IMR-90 (cell line): ENCODE measurements around the gene LRRC8C. TPM values are rescaled to one million over a fixed set of nuclear protein-coding genes. Genes with fewer than 3 reads are reported as not detected.

Source experiments
- ATAC-seq: fragments of 200-7000 bp; cut with Tn5 transposase; 2 replicates; pipeline ENCODE4 v1.9.1; 2020; ENCODE audit warnings: low read depth, mild to moderate bottlenecking, moderate library complexity
- BruUV-seq: library from RNA; stranded (reverse); fragments of 400-500 nt; replicated peaks from 2 replicates; lab custom pipeline; 2021; lab: Mats Ljungman, UMichigan
- CTCF ChIA-PET: fragments of 300-600 bp; formaldehyde crosslinking; extraction: SDS; loops from one replicate; lab custom pipeline; 2021; ENCODE audit warnings: antibody characterized with exemption; lab: Yijun Ruan, JAX
- POLR2A ChIA-PET: fragments of 300-600 bp; sonication (Branson Sonifier 250); formaldehyde crosslinking; loops from one replicate; lab custom pipeline; 2022; ENCODE audit warnings: antibody characterized with exemption; ENCODE audit not compliant: unreplicated experiment; lab: Charles Lee
- DNase-seq: peaks from one replicate; pipeline ENCODE4 v3.0.0; 2013
- H2AFZ ChIP-seq: replicated peaks from 2 replicates; pipeline ENCODE3; 2013; ENCODE audit warnings: low read length, mild to moderate bottlenecking; ENCODE audit not compliant: poor library complexity
- H2AK5ac ChIP-seq: 2 replicates; pipeline ENCODE4 v1.6.1; 2013; ENCODE audit warnings: low read depth, low read length, inconsistent platforms
- H2AK9ac ChIP-seq: replicated peaks from 2 replicates; pipeline ENCODE3; 2013; ENCODE audit warnings: mild to moderate bottlenecking, low read depth, low read length, moderate library complexity; ENCODE audit not compliant: poor library complexity
- H2BK120ac ChIP-seq: 2 replicates; pipeline ENCODE4 v1.6.1; 2013; ENCODE audit warnings: low read depth, low read length, inconsistent platforms
- H2BK15ac ChIP-seq: 3 replicates; pipeline ENCODE4 v1.6.1; 2013; ENCODE audit warnings: low read depth, low read length, inconsistent platforms
- H2BK20ac ChIP-seq: 2 replicates; pipeline ENCODE4 v1.6.1; 2013; ENCODE audit warnings: low read depth, mild to moderate bottlenecking, inconsistent platforms, low read length, moderate library complexity
- H2BK5ac ChIP-seq: 2 replicates; pipeline ENCODE4 v1.6.1; 2013; ENCODE audit warnings: mild to moderate bottlenecking, low read depth, low read length, inconsistent platforms; ENCODE audit not compliant: poor library complexity, severe bottlenecking
- H3K14ac ChIP-seq: replicated peaks from 2 replicates; pipeline ENCODE4 v1.6.1; 2013; ENCODE audit warnings: low read depth, low read length, inconsistent platforms
- H3K18ac ChIP-seq: 2 replicates; pipeline ENCODE4 v1.6.1; 2013; ENCODE audit warnings: low read depth, low read length, control low read depth
- H3K23ac ChIP-seq: 2 replicates; pipeline ENCODE4 v1.6.1; 2013; ENCODE audit warnings: low read depth, low read length, inconsistent platforms
- H3K27ac ChIP-seq: 2 replicates; pipeline ENCODE4 v1.5.1; 2013; ENCODE audit warnings: mild to moderate bottlenecking, control low read depth, low read length; ENCODE audit not compliant: insufficient read depth
- H3K27me3 ChIP-seq: 2 replicates; pipeline ENCODE4 v1.6.1; 2013; ENCODE audit warnings: low read length; ENCODE audit not compliant: control insufficient read depth, insufficient read depth
- H3K36me3 ChIP-seq: 2 replicates; pipeline ENCODE4 v1.6.1; 2013; ENCODE audit warnings: low read length, mixed read lengths; ENCODE audit not compliant: control insufficient read depth, insufficient read depth
- H3K4ac ChIP-seq: 2 replicates; pipeline ENCODE4 v1.6.1; 2013; ENCODE audit warnings: low read depth, low read length, inconsistent platforms
- H3K4me1 ChIP-seq: 2 replicates; pipeline ENCODE4 v1.6.1; 2013; ENCODE audit warnings: low read length, mixed read lengths; ENCODE audit not compliant: control insufficient read depth, insufficient read depth
- H3K4me2 ChIP-seq: 2 replicates; pipeline ENCODE4 v1.6.1; 2013; ENCODE audit warnings: low read depth, mild to moderate bottlenecking, control low read depth, low read length, moderate library complexity
- H3K4me3 ChIP-seq: 2 replicates; pipeline ENCODE4 v1.5.1; 2013; ENCODE audit warnings: low read depth, mild to moderate bottlenecking, control low read depth, low read length, moderate library complexity; ENCODE audit not compliant: insufficient read depth
- H3K56ac ChIP-seq: 2 replicates; pipeline ENCODE4 v1.6.1; 2013; ENCODE audit warnings: low read length, inconsistent platforms; ENCODE audit not compliant: insufficient read depth; ENCODE audit errors: extremely low read depth
- H3K79me1 ChIP-seq, 2 experiments: 2 replicates each; pipeline ENCODE4 v1.6.1; 2013; ENCODE audit warnings: low read length in 2 of 2, inconsistent platforms in 1 of 2, low read depth in 1 of 2
- H3K9ac ChIP-seq: 2 replicates; pipeline ENCODE4 v1.6.1; 2013; ENCODE audit warnings: low read depth, low read length, control low read depth
- H3K9me1 ChIP-seq: 2 replicates; pipeline ENCODE4 v1.6.1; 2013; ENCODE audit warnings: low read length, inconsistent platforms; ENCODE audit not compliant: insufficient read depth
- H3K9me3 ChIP-seq: 2 replicates; pipeline ENCODE4 v1.6.1; 2013; ENCODE audit warnings: low read length; ENCODE audit not compliant: control insufficient read depth, insufficient read depth
- H4K20me1 ChIP-seq: 2 replicates; pipeline ENCODE4 v1.6.1; 2013; ENCODE audit warnings: low read length, inconsistent platforms; ENCODE audit not compliant: insufficient read depth
- H4K5ac ChIP-seq: 2 replicates; pipeline ENCODE4 v1.6.1; 2013; ENCODE audit warnings: mild to moderate bottlenecking, low read depth, low read length, control low read depth
- H4K8ac ChIP-seq, 2 experiments: 2 replicates each; pipeline ENCODE4 v1.6.1; 2013; ENCODE audit warnings: low read depth in 2 of 2, low read length in 2 of 2, control low read depth in 1 of 2, inconsistent platforms in 1 of 2
- H4K91ac ChIP-seq: 2 replicates; pipeline ENCODE4 v1.6.1; 2013; ENCODE audit warnings: low read depth, low read length, inconsistent platforms; ENCODE audit not compliant: insufficient read depth
- BHLHE40 ChIP-seq: fragments of 150-350 bp; IDR thresholded peaks from 2 replicates; pipeline ENCODE4 v1.6.1; 2016; ENCODE audit warnings: mild to moderate bottlenecking, low read depth, low read length
- CEBPB ChIP-seq: IDR thresholded peaks from 2 replicates; pipeline ENCODE4 v1.6.1; 2012; ENCODE audit warnings: low read depth, low read length, improper control_type of control experiment
- CHD1 ChIP-seq: IDR thresholded peaks from 2 replicates; pipeline ENCODE4 v1.6.1; 2012; ENCODE audit warnings: low read depth, low read length, improper control_type of control experiment
- ELK1 ChIP-seq: fragments of 150-350 bp; IDR thresholded peaks from 2 replicates; pipeline ENCODE4 v1.6.1; 2016; ENCODE audit warnings: low read depth, mild to moderate bottlenecking, low read length, moderate library complexity, borderline replicate concordance
- FOS ChIP-seq: fragments of 150-350 bp; IDR thresholded peaks from 2 replicates; pipeline ENCODE4 v1.6.1; 2016; ENCODE audit warnings: low read depth, low read length
- MAFK ChIP-seq: IDR thresholded peaks from 2 replicates; pipeline ENCODE4 v1.6.1; 2012; ENCODE audit warnings: low read depth, low read length, improper control_type of control experiment
- MAZ ChIP-seq: IDR thresholded peaks from 2 replicates; pipeline ENCODE4 v1.6.1; 2012; ENCODE audit warnings: low read depth, mild to moderate bottlenecking, low read length, improper control_type of control experiment, moderate library complexity, borderline replicate concordance
- MXI1 ChIP-seq: IDR thresholded peaks from 2 replicates; pipeline ENCODE4 v1.6.1; 2012; ENCODE audit warnings: low read depth, mild to moderate bottlenecking, low read length, moderate library complexity, borderline replicate concordance
- NFE2L2 ChIP-seq: fragments of 150-350 bp; IDR thresholded peaks from 2 replicates; pipeline ENCODE4 v1.6.1; 2016; ENCODE audit warnings: low read depth, mild to moderate bottlenecking, low read length
- POLR2A ChIP-seq: IDR thresholded peaks from 2 replicates; pipeline ENCODE4 v1.6.1; 2012; ENCODE audit warnings: mild to moderate bottlenecking, low read depth, low read length
- RAD21 ChIP-seq: IDR thresholded peaks from 2 replicates; pipeline ENCODE4 v1.6.1; 2012; ENCODE audit warnings: low read length, improper control_type of control experiment
- RCOR1 ChIP-seq: IDR thresholded peaks from 2 replicates; pipeline ENCODE4 v1.6.1; 2012; ENCODE audit warnings: mild to moderate bottlenecking, low read length, improper control_type of control experiment; ENCODE audit not compliant: insufficient replicate concordance
- RFX5 ChIP-seq: IDR thresholded peaks from 2 replicates; pipeline ENCODE4 v1.8.0; 2012; ENCODE audit warnings: low read depth, mild to moderate bottlenecking, low read length, moderate library complexity
- SMC3 ChIP-seq: fragments of 150-350 bp; IDR thresholded peaks from 2 replicates; pipeline ENCODE4 v1.6.1; 2016; ENCODE audit warnings: low read depth, mild to moderate bottlenecking, antibody characterized with exemption, low read length, moderate library complexity
- WGBS, 2 experiments: methylation state at CpG; one replicate each; pipeline versions ENCODE4 v1.1.5 to v1.1.7; 2013; ENCODE audit warnings: missing lambda C conversion rate in 2 of 2; ENCODE audit not compliant: insufficient read length in 1 of 2; ENCODE audit errors: extremely low coverage in 2 of 2; 5-methylcytosine and 5-hydroxymethylcytosine counted together
- dilution Hi-C: fragments of 300-500 bp; cut with HindIII; formaldehyde crosslinking; loops from one replicate; pipeline ENCODE4 v1.14.3; 2018; ENCODE audit warnings: low sequenced_read_pairs; ENCODE audit not compliant: unreplicated experiment
- in situ Hi-C: fragments of 300-500 bp; cut with MboI; formaldehyde crosslinking; loops from 3 replicates; pipeline ENCODE4 v1.14.3; 2019; ENCODE audit warnings: low sequenced_read_pairs, inconsistent platforms, mixed read lengths
- intact Hi-C: fragments of 100-400 bp; cut with micrococcal nuclease; formaldehyde crosslinking; loops from 2 replicates; pipeline ENCODE4 v1.10.0; 2022
- polyA plus RNA-seq, 3 experiments: library from polyadenylated mRNA; depleted of rRNA; stranded (reverse); fragments of >200 nt; gene quantifications; 2 replicates each; pipeline ENCODE4 v1.2.3, GENCODE V29; 2012; ENCODE audit warnings: low replicate concordance in 1 of 3
- total RNA-seq: library from RNA; depleted of rRNA; stranded (reverse); fragments of >200 nt; gene quantifications from 2 replicates; pipeline ENCODE4 v1.2.3, GENCODE V29; 2012
- TF ChIP-seq, protein P1 (sequence below): conservative IDR thresholded peaks from 2 replicates; pipeline ENCODE4 v1.5.1; 2012; ENCODE audit warnings: mild to moderate bottlenecking, low read depth, low read length, improper control_type of control experiment
- TF ChIP-seq, protein P2 (sequence below): fragments of 150-350 bp; IDR thresholded peaks from 2 replicates; pipeline ENCODE4 v1.6.1; 2017; ENCODE audit warnings: mild to moderate bottlenecking, antibody characterized with exemption, low read length, low read depth

The LRRC8C gene
- total and polyA plus RNA-seq, 2 of the 4 experiments (the other 2 are of a cell fraction) = 6.5 to 12.9 TPM

GRCh38 chr1:89606227-89606980, 26.5 kb upstream of the LRRC8C start:
- H2AK9ac ChIP-seq = no peak overlapping the region
- no TSS peak for BruUV-seq
- no peaks in the 10 kb centered on the region for H3K9me3 ChIP-seq
- no peak for DNase-seq
- H3K14ac ChIP-seq = no peak overlapping the region
- no peak overlapping the region for H4K8ac ChIP-seq
- no peaks in the 10 kb centered on the region for H4K20me1 ChIP-seq
- no peak overlapping the region for H4K5ac ChIP-seq
- 100% methylated on average over 1 of the region's 3 CpGs; no CpG with 5 or more reads in 1 of the 2 experiments for WGBS, 2 experiments
- ChIA-PET CTCF (no interaction called here), POLR2A (no interaction called here)
- no peaks in the 10 kb centered on the region for H3K79me1 ChIP-seq
- H2AK5ac ChIP-seq = no peak overlapping the region
- H3K27me3 ChIP-seq = no peaks in the 10 kb centered on the region
- dilution Hi-C loops = no loop called here
- no peak for TF ChIP-seq RCOR1
- TF ChIP-seq RAD21 = no peak
- no peak for TF ChIP-seq NFE2L2
- TF ChIP-seq FOS = no peak
- TF ChIP-seq MXI1 = no peak
- TF ChIP-seq CEBPB = no peak
- TF ChIP-seq POLR2A = no peak
- TF ChIP-seq CHD1 = no peak
- TF ChIP-seq BHLHE40 = no peak
- TF ChIP-seq, protein P1, sequence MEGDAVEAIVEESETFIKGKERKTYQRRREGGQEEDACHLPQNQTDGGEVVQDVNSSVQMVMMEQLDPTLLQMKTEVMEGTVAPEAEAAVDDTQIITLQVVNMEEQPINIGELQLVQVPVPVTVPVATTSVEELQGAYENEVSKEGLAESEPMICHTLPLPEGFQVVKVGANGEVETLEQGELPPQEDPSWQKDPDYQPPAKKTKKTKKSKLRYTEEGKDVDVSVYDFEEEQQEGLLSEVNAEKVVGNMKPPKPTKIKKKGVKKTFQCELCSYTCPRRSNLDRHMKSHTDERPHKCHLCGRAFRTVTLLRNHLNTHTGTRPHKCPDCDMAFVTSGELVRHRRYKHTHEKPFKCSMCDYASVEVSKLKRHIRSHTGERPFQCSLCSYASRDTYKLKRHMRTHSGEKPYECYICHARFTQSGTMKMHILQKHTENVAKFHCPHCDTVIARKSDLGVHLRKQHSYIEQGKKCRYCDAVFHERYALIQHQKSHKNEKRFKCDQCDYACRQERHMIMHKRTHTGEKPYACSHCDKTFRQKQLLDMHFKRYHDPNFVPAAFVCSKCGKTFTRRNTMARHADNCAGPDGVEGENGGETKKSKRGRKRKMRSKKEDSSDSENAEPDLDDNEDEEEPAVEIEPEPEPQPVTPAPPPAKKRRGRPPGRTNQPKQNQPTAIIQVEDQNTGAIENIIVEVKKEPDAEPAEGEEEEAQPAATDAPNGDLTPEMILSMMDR = no peak
- no peak for TF ChIP-seq RFX5
- TF ChIP-seq ELK1 = no peak
- no peak for TF ChIP-seq MAFK
- no peak for TF ChIP-seq SMC3
- no peak for TF ChIP-seq MAZ
- TF ChIP-seq, protein P2, sequence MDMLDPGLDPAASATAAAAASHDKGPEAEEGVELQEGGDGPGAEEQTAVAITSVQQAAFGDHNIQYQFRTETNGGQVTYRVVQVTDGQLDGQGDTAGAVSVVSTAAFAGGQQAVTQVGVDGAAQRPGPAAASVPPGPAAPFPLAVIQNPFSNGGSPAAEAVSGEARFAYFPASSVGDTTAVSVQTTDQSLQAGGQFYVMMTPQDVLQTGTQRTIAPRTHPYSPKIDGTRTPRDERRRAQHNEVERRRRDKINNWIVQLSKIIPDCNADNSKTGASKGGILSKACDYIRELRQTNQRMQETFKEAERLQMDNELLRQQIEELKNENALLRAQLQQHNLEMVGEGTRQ = no peak
- intact Hi-C loops = no loop called here
- H3K9ac ChIP-seq = no peak overlapping the region
- no peak for ATAC-seq
- H2BK20ac ChIP-seq = no peak overlapping the region
- no peak overlapping the region for H3K27ac ChIP-seq
- H2BK15ac ChIP-seq = no peak overlapping the region
- H3K18ac ChIP-seq = no peak overlapping the region
- H4K91ac ChIP-seq = no peak overlapping the region
- peaks cover 4% of the 10 kb centered on the region; the same call in 1 of the 2 replicates for H3K9me1 ChIP-seq
- H3K4me3 ChIP-seq = no peak overlapping the region
- H3K4ac ChIP-seq = no peak overlapping the region
- no peaks in the 10 kb centered on the region for H3K36me3 ChIP-seq
- no peak overlapping the region for H3K23ac ChIP-seq
- no peak overlapping the region for H3K4me2 ChIP-seq
- no peak overlapping the region for H3K56ac ChIP-seq
- no peak overlapping the region for H2AFZ ChIP-seq
- H2BK120ac ChIP-seq = no peak overlapping the region
- in situ Hi-C loops = loop anchor here (10.0 kb wide), 1 partner anchor 132 kb away; no protein-coding TSS in a partner anchor
- H2BK5ac ChIP-seq = no peak overlapping the region
- peaks cover 3% of the 10 kb centered on the region for H3K4me1 ChIP-seq
